NCI-H524 treated with DMSO at 0.1 percent for 48 hours (cell line): ENCODE results near the gene CDC34.
"Not testable (repeated sequence)": the region's sequence is repeated elsewhere in the genome, so short reads cannot be mapped to it uniquely, and the experiment has no call there.

Experiments used
- DNase-seq: peaks from one replicate; lab custom pipeline; 2025; lab: John Stamatoyannopoulos, UW

Gene CDC34

GRCh38 chr19:573519-573825, 41.9 kb downstream of the CDC34 start:
- no peak for DNase-seq

DNA sequence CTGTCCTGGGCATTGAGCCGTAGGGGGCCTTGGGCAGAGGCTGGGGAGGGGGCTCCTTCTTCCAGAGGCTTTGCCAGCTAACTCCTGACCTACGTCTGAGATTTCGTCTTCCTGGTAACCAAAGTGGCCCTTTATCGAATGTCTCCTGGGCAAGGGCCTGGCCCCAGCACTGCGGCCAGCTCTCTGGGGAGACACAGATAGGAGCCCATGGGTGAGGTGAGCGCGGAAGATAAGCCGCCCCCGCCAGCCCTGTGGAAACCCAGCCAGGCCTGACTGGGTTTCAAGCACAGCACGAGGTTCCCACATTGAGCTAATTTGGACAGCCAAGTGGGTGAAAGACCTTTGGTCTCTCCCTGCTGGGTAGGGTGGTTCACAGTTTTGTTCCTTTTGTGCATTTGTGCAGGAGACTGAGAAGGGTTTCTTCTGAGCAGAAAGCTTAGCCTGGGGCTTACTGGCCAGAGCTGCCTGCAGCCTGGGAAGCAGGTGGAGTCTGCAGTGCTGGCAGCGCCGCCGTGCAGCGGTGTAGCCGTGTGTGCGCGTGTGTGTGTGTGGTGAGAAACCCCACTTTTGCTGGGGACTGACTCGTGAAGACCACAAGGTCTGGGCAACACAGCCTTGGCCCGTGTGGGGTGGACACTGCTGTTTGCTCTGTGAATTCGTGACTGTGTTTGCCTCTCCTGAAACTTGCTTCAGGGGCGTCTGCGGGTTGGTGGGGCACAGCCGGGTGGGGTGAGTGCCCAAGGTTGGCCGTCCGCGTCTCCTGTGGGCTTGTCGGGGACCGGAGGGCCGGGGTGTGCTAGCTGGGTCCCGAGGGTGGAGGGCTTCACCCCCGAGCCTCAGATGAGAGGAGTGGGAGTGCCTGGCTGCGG, 43.3 kb downstream of the CDC34 start:
- DNase-seq, result no peak

DNA sequence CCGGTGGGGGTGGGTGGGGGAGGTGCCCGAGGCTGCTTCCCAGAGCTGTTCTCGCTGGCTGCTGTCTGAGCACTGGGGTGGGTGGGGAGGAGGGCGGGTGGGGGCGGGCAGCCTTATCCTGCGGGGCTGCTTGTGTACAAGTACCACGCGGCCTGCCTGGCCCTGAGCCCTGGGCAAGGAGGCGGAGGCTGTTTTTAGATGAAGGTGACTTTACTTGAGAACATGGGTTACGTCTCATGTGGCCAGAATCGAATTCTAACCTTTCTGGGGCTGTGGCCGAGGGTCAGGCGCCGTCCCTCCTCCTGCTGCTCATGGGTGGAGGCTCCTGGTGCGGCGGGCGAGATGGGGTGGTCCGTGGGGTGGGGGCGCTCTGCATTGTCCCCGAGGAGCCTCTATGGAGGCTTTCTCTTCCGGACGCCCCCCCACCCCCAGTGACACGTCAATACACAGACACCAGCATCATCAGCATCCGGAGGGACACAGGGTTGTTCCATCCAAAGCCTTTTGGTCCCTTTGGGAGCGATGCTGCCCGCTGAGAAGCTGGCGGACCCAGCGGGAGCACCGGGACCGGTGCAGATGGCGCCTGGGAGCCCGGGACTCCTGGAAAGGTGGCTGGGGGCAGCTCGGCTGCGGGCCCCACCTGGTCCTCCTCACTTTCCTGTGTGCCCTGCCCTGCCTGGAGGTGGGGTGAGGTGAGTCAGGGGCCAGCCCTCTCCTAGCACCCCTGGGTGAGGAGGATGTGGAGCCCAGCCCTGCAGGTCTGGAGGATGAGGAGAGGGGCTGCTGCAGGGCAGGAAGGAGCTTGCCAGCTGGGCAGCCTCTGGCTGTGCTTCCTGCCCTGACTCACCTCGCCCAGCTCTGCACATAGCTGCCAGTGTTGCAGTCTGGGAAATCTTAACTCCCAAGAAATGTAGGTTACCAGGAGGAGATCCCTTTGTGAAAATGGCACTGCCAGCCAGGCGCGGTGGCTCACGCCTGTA, 44.3 kb downstream of the CDC34 start:
- no peak for DNase-seq

DNA sequence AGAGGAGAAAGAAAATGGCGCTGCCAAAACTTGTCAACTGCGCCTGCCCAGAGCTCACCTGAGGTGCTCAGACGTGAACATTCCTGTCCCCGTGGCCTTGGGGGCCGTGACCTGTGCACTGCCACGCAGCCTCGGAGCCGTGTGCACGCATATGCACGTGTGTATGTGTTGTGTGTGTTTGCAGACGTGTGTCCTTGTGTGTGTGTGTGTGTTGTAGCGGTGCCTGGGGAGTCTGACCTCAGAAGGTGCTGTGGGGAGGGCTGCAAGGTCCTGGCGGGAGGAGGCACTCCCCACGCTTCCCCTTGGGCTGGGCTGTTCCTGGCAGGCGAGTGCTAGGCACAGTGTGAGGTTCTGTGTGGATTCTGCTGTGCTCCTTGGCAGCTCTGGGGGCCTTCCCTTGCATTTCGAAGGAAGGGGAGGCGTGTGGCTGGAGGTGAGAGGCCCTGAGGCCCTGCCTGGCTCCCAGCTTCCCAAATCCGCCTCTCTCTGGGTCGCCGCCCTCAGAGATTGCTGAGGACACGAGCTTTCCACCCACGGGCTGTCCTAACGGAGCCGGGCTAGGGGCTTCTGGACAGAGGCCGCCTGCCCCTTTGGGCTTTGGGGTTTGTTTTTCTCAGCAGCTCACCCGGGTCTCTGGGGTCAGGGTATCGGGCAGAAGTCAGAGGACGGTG, 45.3 kb downstream of the CDC34 start:
- no peak for DNase-seq

DNA sequence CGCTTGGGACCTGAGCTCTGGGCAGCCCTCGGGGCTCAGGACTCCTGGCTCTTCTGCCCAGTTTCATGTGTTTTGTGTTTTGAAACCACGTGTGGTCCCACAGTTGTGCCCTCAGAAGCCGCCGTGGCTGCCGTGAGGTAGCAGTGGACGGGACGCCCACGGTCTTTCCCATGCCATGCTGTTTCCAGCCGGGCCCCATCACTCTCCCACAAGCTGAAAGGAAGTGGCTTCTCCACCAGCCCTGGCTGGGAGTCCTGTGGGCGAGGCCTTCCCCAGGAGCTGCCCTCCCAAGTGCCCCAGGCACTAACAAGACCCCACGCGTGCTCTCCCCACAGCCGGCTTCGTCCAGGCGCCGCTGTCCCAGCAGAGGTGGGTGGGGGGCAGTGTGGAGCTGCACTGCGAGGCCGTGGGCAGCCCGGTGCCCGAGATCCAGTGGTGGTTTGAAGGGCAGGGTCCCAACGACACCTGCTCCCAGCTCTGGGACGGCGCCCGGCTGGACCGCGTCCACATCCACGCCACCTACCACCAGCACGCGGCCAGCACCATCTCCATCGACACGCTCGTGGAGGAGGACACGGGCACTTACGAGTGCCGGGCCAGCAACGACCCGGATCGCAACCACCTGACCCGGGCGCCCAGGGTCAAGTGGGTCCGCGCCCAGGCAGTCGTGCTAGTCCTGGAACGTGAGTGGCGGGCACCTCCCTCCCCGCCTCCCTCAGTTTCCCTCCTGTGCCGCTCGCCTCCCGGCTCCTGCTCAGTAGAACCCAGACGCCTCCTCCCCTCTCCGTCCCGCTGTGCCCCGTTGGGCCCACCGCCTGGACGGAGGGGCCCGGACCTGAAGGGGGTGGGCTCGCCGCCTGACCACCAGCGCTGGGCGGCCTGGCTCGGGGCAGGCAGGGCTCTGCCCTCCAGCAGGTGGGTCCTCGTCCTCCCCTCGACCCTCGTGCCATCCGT, 46.2 kb downstream of the CDC34 start:
- no peak for DNase-seq

GRCh38 chr19:579111-579841, 47.7 kb downstream of the CDC34 start:
- DNase-seq, result no peak

- no peak for DNase-seq
Observed at GRCh38 chr19:579842-580155, 48.2 kb downstream of the CDC34 start.

- no peak for DNase-seq
Observed at GRCh38 chr19:580274-580835, 48.8 kb downstream of the CDC34 start.

GRCh38 chr19:581399-582111, 50.0 kb downstream of the CDC34 start:
- DNase-seq, result no peak

DNA sequence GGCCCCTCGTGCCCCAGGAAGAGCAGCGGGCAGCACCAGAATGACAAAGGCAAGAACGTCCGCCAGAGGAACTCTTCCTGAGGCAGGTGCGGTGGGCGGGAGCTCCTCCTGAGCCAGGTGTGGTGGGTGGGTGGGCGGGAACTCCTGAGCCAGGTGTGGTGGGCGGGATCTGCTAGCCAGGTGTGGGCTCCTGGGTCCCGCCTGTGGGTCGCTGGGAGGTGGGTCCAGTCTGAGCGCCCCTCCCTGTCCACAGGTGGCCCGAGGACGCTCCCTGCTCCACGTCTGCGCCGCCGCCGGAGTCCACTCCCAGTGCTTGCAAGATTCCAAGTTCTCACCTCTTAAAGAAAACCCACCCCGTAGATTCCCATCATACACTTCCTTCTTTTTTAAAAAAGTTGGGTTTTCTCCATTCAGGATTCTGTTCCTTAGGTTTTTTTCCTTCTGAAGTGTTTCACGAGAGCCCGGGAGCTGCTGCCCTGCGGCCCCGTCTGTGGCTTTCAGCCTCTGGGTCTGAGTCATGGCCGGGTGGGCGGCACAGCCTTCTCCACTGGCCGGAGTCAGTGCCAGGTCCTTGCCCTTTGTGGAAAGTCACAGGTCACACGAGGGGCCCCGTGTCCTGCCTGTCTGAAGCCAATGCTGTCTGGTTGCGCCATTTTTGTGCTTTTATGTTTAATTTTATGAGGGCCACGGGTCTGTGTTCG, 51.1 kb downstream of the CDC34 start:
- DNase-seq, result no peak

- no peak for DNase-seq
Observed at GRCh38 chr19:583198-583967, 51.8 kb downstream of the CDC34 start.

DNA sequence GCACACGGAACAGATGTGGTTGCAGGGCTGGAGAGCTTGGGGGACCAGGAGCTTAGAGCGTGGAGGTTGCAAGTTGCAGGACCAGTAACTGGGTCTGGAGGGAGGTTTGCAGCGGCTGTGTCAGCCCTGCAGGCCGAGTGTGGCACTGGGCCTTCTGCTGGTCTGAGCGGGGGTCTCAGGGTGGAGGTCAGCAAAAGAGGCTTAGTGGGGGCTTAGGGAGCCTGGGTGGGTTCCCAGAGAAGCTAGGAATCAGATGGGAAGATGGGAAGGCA, 52.3 kb downstream of the CDC34 start:
- no peak for DNase-seq

- no peak for DNase-seq
Observed at GRCh38 chr19:584240-585001, 52.9 kb downstream of the CDC34 start.

DNA sequence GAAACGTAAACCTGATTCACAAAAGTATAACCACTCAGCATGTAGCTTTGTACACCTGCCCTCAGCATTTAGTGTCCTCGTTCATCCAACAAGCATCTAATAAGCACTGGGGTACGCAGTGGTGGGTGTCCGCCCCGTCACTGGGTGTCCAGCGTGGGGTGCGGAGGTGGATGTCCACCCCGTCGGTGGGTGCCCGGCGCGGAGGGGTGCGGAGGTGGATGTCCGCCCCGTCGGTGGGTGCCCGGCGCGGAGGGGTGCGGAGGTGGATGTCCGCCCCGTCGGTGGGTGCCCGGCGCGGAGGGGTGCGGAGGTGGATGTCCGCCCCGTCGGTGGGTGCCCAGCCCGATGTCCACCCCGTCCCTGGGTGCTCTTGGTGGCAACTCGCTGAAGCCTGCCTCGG, 53.6 kb downstream of the CDC34 start:
- not testable (repeated sequence) for DNase-seq

GRCh38 chr19:585551-586110, 54.1 kb downstream of the CDC34 start:
- DNase-seq, result no peak

GRCh38 chr19:588093-588740, 56.7 kb downstream of the CDC34 start:
- peak; percentile 35 for DNase-seq
